ENCODE measurements around the gene NALCN. TPM values are rescaled to one million over a fixed set of nuclear protein-coding genes. Genes with fewer than 3 reads are reported as not detected.

The NALCN gene
- total RNA-seq, 3 donors from 2014 or later: 0.80 to 12.1 (median 1.6) TPM

- Histone ChIP-seq H3K27ac (no peak overlapping the region), H3K4me3 (no peak overlapping the region), H3K9me3 (no peaks in the 10 kb centered on the region), H3K36me3 (no peaks in the 10 kb centered on the region), H3K27me3 (no peaks in the 10 kb centered on the region), H3K4me1 (no peaks in the 10 kb centered on the region)
- TF ChIP-seq, protein P1, sequence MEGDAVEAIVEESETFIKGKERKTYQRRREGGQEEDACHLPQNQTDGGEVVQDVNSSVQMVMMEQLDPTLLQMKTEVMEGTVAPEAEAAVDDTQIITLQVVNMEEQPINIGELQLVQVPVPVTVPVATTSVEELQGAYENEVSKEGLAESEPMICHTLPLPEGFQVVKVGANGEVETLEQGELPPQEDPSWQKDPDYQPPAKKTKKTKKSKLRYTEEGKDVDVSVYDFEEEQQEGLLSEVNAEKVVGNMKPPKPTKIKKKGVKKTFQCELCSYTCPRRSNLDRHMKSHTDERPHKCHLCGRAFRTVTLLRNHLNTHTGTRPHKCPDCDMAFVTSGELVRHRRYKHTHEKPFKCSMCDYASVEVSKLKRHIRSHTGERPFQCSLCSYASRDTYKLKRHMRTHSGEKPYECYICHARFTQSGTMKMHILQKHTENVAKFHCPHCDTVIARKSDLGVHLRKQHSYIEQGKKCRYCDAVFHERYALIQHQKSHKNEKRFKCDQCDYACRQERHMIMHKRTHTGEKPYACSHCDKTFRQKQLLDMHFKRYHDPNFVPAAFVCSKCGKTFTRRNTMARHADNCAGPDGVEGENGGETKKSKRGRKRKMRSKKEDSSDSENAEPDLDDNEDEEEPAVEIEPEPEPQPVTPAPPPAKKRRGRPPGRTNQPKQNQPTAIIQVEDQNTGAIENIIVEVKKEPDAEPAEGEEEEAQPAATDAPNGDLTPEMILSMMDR (IDR thresholded peaks at IDR 0.05): no peak
- no peak for TF ChIP-seq POLR2A (IDR thresholded peaks at IDR 0.05)
- no peak for TF ChIP-seq POLR2AphosphoS5 (IDR thresholded peaks at IDR 0.05)
- intact Hi-C loops (cut with DNase I; ENCODE audit: low total_unique reads): no loop called here
- no peak for DNase-seq (ENCODE audit: low spot score in 2 of 2)
Measured at GRCh38 chr13:101300531-101300930, 115.8 kb downstream of the NALCN start.

- Histone ChIP-seq H3K4me3 (no peak overlapping the region), H3K36me3 (no peaks in the 10 kb centered on the region), H3K4me1 (no peaks in the 10 kb centered on the region), H3K27ac (no peak overlapping the region), H3K9me3 (no peaks in the 10 kb centered on the region), H3K27me3 (no peaks in the 10 kb centered on the region)
- no peak for DNase-seq (ENCODE audit: low spot score in 2 of 2)
- no peak for TF ChIP-seq POLR2A (IDR thresholded peaks at IDR 0.05)
- TF ChIP-seq, protein P1 (IDR thresholded peaks at IDR 0.05): no peak
- TF ChIP-seq POLR2AphosphoS5 (IDR thresholded peaks at IDR 0.05): no peak
- intact Hi-C loops (cut with DNase I; ENCODE audit: low total_unique reads): no loop called here
Measured at GRCh38 chr13:101298517-101298916, 117.8 kb downstream of the NALCN start.

- no peak overlapping the region for H3K27ac ChIP-seq
- intact Hi-C loops (cut with DNase I; ENCODE audit: low total_unique reads): no loop called here
- TF ChIP-seq, protein P1 (IDR thresholded peaks at IDR 0.05): no peak
- TF ChIP-seq POLR2AphosphoS5 (IDR thresholded peaks at IDR 0.05) (no peak), POLR2A (IDR thresholded peaks at IDR 0.05) (no peak)
- no peak for DNase-seq (ENCODE audit: low spot score in 2 of 2)
- H3K9me3 ChIP-seq: no peaks in the 10 kb centered on the region
- no peak overlapping the region for H3K4me3 ChIP-seq
- no peaks in the 10 kb centered on the region for H3K27me3 ChIP-seq
- no peaks in the 10 kb centered on the region for H3K36me3 ChIP-seq
- H3K4me1 ChIP-seq: no peaks in the 10 kb centered on the region
Measured at GRCh38 chr13:101297794-101298193, 118.5 kb downstream of the NALCN start.

DNA sequence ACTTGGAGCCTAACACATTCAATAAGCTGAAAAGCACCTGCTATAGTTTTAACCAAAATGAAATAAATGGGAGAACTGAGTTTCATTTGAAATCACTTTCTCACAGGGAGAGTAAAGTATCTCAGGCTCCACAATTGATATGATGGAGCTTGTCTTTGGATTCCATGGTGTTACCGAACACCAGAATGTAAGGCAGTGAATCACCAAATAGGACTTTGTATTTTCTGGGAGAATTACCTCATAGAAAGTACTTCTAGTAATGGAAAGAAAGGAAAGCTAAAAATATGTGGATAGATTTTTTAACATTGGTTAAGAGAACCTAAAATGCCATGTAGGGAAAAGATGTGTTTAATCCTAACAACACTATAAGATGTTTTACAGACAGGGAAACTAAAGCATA is 123.6 kb downstream of the NALCN start:
- intact Hi-C loops (cut with DNase I; ENCODE audit: low total_unique reads): loop anchor here (5.0 kb wide), 1 partner anchor 105 kb away; no protein-coding TSS in a partner anchor
- H3K9me3 ChIP-seq: no peaks in the 10 kb centered on the region
- no peaks in the 10 kb centered on the region for H3K27me3 ChIP-seq
- DNase-seq (ENCODE audit: low spot score in 2 of 2): no peak
- no peak for TF ChIP-seq POLR2AphosphoS5 (IDR thresholded peaks at IDR 0.05)
- no peak for TF ChIP-seq POLR2A (IDR thresholded peaks at IDR 0.05)
- TF ChIP-seq, protein P1 (IDR thresholded peaks at IDR 0.05): no peak
- H3K4me3 ChIP-seq: no peak overlapping the region
- H3K4me1 ChIP-seq: no peaks in the 10 kb centered on the region
- H3K27ac ChIP-seq: no peak overlapping the region
- H3K36me3 ChIP-seq: no peaks in the 10 kb centered on the region

GRCh38 chr13:101291646-101292515 is 124.4 kb downstream of the NALCN start:
- H3K4me1 ChIP-seq: no peaks in the 10 kb centered on the region
- intact Hi-C loops (cut with DNase I; ENCODE audit: low total_unique reads): loop anchor here (5.0 kb wide), 1 partner anchor 105 kb away; no protein-coding TSS in a partner anchor
- TF ChIP-seq POLR2A (IDR thresholded peaks at IDR 0.05) (no peak), POLR2AphosphoS5 (IDR thresholded peaks at IDR 0.05) (no peak)
- TF ChIP-seq, protein P1 (IDR thresholded peaks at IDR 0.05): no peak
- no peaks in the 10 kb centered on the region for H3K36me3 ChIP-seq
- DNase-seq (ENCODE audit: low spot score in 2 of 2): no peak
- H3K4me3 ChIP-seq: no peak overlapping the region
- H3K27me3 ChIP-seq: no peaks in the 10 kb centered on the region
- H3K9me3 ChIP-seq: no peaks in the 10 kb centered on the region
- H3K27ac ChIP-seq: no peak overlapping the region
